ENCODE results near the gene ATP5F1B.

The ATP5F1B gene

GRCh38 chr12:56614627-56615026 lies 31.2 kb downstream of the ATP5F1B start:
- DNase-seq, result no peak

- no peak for DNase-seq
These were observed 41.4 kb downstream of the ATP5F1B start for GRCh38 chr12:56604355-56604754.

- no peak for DNase-seq
These were observed 43.5 kb downstream of the ATP5F1B start for GRCh38 chr12:56602239-56602638.

- DNase-seq, result no peak
These were observed 44.3 kb downstream of the ATP5F1B start for GRCh38 chr12:56601503-56601902.

GRCh38 chr12:56600753-56601152 lies 45.0 kb downstream of the ATP5F1B start:
- no peak for DNase-seq

GRCh38 chr12:56599797-56600196 lies 46.0 kb downstream of the ATP5F1B start:
- DNase-seq, result peak; percentile 20

- no peak for DNase-seq
These were observed 46.7 kb downstream of the ATP5F1B start for GRCh38 chr12:56599041-56599440.

GRCh38 chr12:56596815-56597214 lies 49.0 kb downstream of the ATP5F1B start:
- no peak for DNase-seq

- peak; percentile 22 for DNase-seq
These were observed 51.7 kb downstream of the ATP5F1B start for GRCh38 chr12:56593909-56594621.

GRCh38 chr12:56591961-56592360 lies 53.8 kb downstream of the ATP5F1B start:
- DNase-seq, result no peak

GRCh38 chr12:56591126-56591525 lies 54.7 kb downstream of the ATP5F1B start:
- peak; percentile 88 for DNase-seq

GRCh38 chr12:56590237-56590830 lies 55.5 kb downstream of the ATP5F1B start:
- DNase-seq, result no peak

GRCh38 chr12:56589783-56590182 lies 56.0 kb downstream of the ATP5F1B start:
- no peak for DNase-seq

All from NCI-H510A (cell line).